ENCODE measurements around the gene FN1. TPM values are rescaled to one million over a fixed set of nuclear protein-coding genes. Genes with fewer than 3 reads are reported as not detected.

The FN1 gene
- total and polyA plus RNA-seq, 4 donors = 339 to 1,753 (median 934) TPM

- Histone ChIP-seq H3K27me3 (ENCODE audit: control insufficient read depth in 3 of 3, insufficient read depth in 3 of 3, low read length in 2 of 3) (no peaks in the 10 kb centered on the region), H3K9ac (ENCODE audit: insufficient read depth in 1 of 2, low read length in 2 of 2) (no peak overlapping the region), H3K27ac (ENCODE audit: low read depth in 1 of 2, low read length in 1 of 2) (no peak overlapping the region), H3K36me3 (ENCODE audit: control insufficient read depth in 4 of 4, insufficient read depth in 4 of 4, low read length in 4 of 4) (peaks cover 2 to 28% (median 13%) of the 10 kb centered on the region in 4 donors), H3K4me1 (ENCODE audit: control insufficient read depth in 5 of 5, insufficient read depth in 5 of 5, low read length in 5 of 5) (peaks cover 0 to 9% (median 0%) of the 10 kb centered on the region in 5 donors), H3K9me3 (ENCODE audit: control insufficient read depth in 4 of 4, insufficient read depth in 3 of 4, low read length in 3 of 4) (no peaks in the 10 kb centered on the region), H3K4me3 (no peak overlapping the region)
- 90 to 92% methylated on average over 15 of the region's 15 CpGs for WGBS, 2 donors
- DNase-seq = no peak
- ATAC-seq (ENCODE audit: insufficient read depth, low FRiP score) = no peak
- no peak for TF ChIP-seq CTCF (IDR thresholded peaks at IDR 0.05; ENCODE audit: control extremely low read depth, extremely low read depth)
These were observed 76.8 kb downstream of the FN1 start for GRCh38 chr2:215358891-215359575.

- Histone ChIP-seq H3K9me3 (ENCODE audit: control insufficient read depth in 4 of 4, insufficient read depth in 3 of 4, low read length in 3 of 4) (no peaks in the 10 kb centered on the region), H3K4me3 (no peak overlapping the region), H3K27ac (ENCODE audit: low read depth in 1 of 2, low read length in 1 of 2) (no peak overlapping the region), H3K4me1 (ENCODE audit: control insufficient read depth in 5 of 5, insufficient read depth in 5 of 5, low read length in 5 of 5) (peaks cover 0 to 9% (median 0%) of the 10 kb centered on the region in 5 donors), H3K9ac (ENCODE audit: insufficient read depth in 1 of 2, low read length in 2 of 2) (no peak overlapping the region), H3K27me3 (ENCODE audit: control insufficient read depth in 3 of 3, insufficient read depth in 3 of 3, low read length in 2 of 3) (no peaks in the 10 kb centered on the region), H3K36me3 (ENCODE audit: control insufficient read depth in 4 of 4, insufficient read depth in 4 of 4, low read length in 4 of 4) (peaks cover 2 to 22% (median 9%) of the 10 kb centered on the region in 4 donors)
- TF ChIP-seq CTCF (IDR thresholded peaks at IDR 0.05; ENCODE audit: control extremely low read depth, extremely low read depth) = no peak
- 90 to 95% methylated on average over 4 of the region's 4 CpGs for WGBS, 2 donors
- ATAC-seq (ENCODE audit: insufficient read depth, low FRiP score) (no peak), DNase-seq (no peak)
These were observed 77.5 kb downstream of the FN1 start for GRCh38 chr2:215358312-215358845.

- Histone ChIP-seq H3K4me1 (ENCODE audit: control insufficient read depth in 5 of 5, insufficient read depth in 5 of 5, low read length in 5 of 5) (peaks cover 0 to 9% (median 0%) of the 10 kb centered on the region in 5 donors), H3K36me3 (ENCODE audit: control insufficient read depth in 4 of 4, insufficient read depth in 4 of 4, low read length in 4 of 4) (peaks cover under 1 to 16% (median 5%) of the 10 kb centered on the region in 4 donors), H3K27me3 (ENCODE audit: control insufficient read depth in 3 of 3, insufficient read depth in 3 of 3, low read length in 2 of 3) (no peaks in the 10 kb centered on the region), H3K4me3 (no peak overlapping the region), H3K9me3 (ENCODE audit: control insufficient read depth in 4 of 4, insufficient read depth in 3 of 4, low read length in 3 of 4) (no peaks in the 10 kb centered on the region), H3K9ac (ENCODE audit: insufficient read depth in 1 of 2, low read length in 2 of 2) (no peak overlapping the region), H3K27ac (ENCODE audit: low read depth in 1 of 2, low read length in 1 of 2) (no peak overlapping the region)
- ATAC-seq (ENCODE audit: insufficient read depth, low FRiP score) (no peak), DNase-seq (no peak)
- WGBS, 2 donors = 70 to 79% methylated on average over 3 of the region's 3 CpGs
- no peak for TF ChIP-seq CTCF (IDR thresholded peaks at IDR 0.05; ENCODE audit: control extremely low read depth, extremely low read depth)
These were observed 78.2 kb downstream of the FN1 start for GRCh38 chr2:215357660-215358059.
